OCI-LY1 (cell line): ENCODE measurements around the gene NAT14.

Experiments
- EZH2 ChIP-seq: fragments of 200-600 bp; sonication (generic), shearing (Covaris generic); IDR thresholded peaks from 2 replicates; pipeline ENCODE4 v1.8.0; 2017; ENCODE audit warnings: borderline replicate concordance, mixed run types, mild to moderate bottlenecking, antibody characterized with exemption, low read length, moderate library complexity, mixed read lengths
- TF ChIP-seq, protein P1 (sequence below): fragments of 200-600 bp; sonication (generic), shearing (Covaris generic); IDR thresholded peaks from 2 replicates; pipeline ENCODE4 v1.5.1; 2017; ENCODE audit warnings: mild to moderate bottlenecking, antibody characterized with exemption, low read length, moderate library complexity, mixed read lengths

DNA sequence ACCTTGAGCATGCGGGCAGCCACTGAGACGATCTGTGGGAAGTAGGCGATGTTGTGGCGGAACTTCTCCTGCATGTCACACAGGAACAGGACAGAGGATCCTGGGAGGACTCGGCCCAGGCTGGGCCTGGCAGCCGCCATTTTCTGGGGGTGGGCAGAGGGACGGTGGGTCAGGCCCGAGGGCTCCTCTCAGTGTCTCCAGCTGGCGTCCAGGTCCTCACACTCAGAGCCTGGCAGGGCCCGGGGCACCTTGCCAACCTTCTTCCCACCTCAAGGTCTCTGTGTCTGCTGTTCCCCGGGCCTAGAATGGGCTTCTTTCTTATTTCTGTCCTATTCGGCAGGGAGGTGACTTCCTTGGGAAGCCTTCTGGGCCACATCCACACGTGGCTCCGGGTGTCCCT lies 28.6 kb upstream of the NAT14 start:
- TF ChIP-seq, protein P1, sequence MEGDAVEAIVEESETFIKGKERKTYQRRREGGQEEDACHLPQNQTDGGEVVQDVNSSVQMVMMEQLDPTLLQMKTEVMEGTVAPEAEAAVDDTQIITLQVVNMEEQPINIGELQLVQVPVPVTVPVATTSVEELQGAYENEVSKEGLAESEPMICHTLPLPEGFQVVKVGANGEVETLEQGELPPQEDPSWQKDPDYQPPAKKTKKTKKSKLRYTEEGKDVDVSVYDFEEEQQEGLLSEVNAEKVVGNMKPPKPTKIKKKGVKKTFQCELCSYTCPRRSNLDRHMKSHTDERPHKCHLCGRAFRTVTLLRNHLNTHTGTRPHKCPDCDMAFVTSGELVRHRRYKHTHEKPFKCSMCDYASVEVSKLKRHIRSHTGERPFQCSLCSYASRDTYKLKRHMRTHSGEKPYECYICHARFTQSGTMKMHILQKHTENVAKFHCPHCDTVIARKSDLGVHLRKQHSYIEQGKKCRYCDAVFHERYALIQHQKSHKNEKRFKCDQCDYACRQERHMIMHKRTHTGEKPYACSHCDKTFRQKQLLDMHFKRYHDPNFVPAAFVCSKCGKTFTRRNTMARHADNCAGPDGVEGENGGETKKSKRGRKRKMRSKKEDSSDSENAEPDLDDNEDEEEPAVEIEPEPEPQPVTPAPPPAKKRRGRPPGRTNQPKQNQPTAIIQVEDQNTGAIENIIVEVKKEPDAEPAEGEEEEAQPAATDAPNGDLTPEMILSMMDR: no peak
- TF ChIP-seq EZH2: no peak
